Suprapubic skin (tissue), 4 donors: ENCODE data around the gene MAP2K6. TPM values are rescaled to one million over a fixed set of nuclear protein-coding genes. Genes with fewer than 3 reads are reported as not detected.

Source experiments
- DNase-seq, 2 donors: peaks; one replicate each; pipeline ENCODE4 v3.0.0-alpha.2; 2019; ENCODE audit warnings: low spot score in 2 of 2
- H3K27ac ChIP-seq: fragments of 200-600 bp; sonication (generic); one replicate; pipeline ENCODE4 v1.5.1; 2019
- H3K27me3 ChIP-seq: fragments of 200-600 bp; sonication (generic); one replicate; pipeline ENCODE4 v1.5.1; 2019
- H3K36me3 ChIP-seq: fragments of 200-600 bp; sonication (generic); one replicate; pipeline ENCODE4 v1.5.1; 2019
- H3K4me1 ChIP-seq: fragments of 200-600 bp; sonication (generic); one replicate; pipeline ENCODE4 v1.5.1; 2019
- H3K4me3 ChIP-seq: fragments of 200-600 bp; sonication (generic); one replicate; pipeline ENCODE4 v1.5.1; 2019; ENCODE audit warnings: mild to moderate bottlenecking
- H3K9me3 ChIP-seq: fragments of 200-600 bp; sonication (generic); one replicate; pipeline ENCODE4 v1.5.1; 2019
- EP300 ChIP-seq: sonication (generic); formaldehyde crosslinking; IDR thresholded peaks from one replicate; pipeline ENCODE4 v1.6.1; 2017; ENCODE audit warnings: antibody characterized with exemption
- POLR2A ChIP-seq, 2 donors: fragments of 450-650 bp; IDR thresholded peaks; one replicate each; pipeline ENCODE4 v1.6.1; 2017; ENCODE audit warnings: antibody characterized with exemption in 2 of 2, mild to moderate bottlenecking in 2 of 2, moderate library complexity in 2 of 2
- POLR2AphosphoS5 ChIP-seq, 3 donors: sonication (generic); formaldehyde crosslinking; IDR thresholded peaks; one replicate each; pipeline ENCODE4 v1.6.1; 2017; ENCODE audit warnings: antibody characterized with exemption in 3 of 3
- WGBS: methylation state at CpG from one replicate; pipeline ENCODE4 v1.1.5; 2018; 5-methylcytosine and 5-hydroxymethylcytosine counted together
- total RNA-seq, 4 donors: library from RNA; depleted of rRNA; stranded (reverse); fragments of >200 nt; gene quantifications; one replicate each; pipeline ENCODE4 v1.1.0, GENCODE V29; 2016
- TF ChIP-seq, protein P1 (sequence below), 2 donors: fragments of 200-600 bp in 1 of 2; fragments of 450-650 bp in 1 of 2; sonication (generic) in 1 of 2; IDR thresholded peaks; one replicate each; pipeline ENCODE4 v1.5.1; 2016 to 2019; ENCODE audit warnings: antibody characterized with exemption in 2 of 2, mild to moderate bottlenecking in 1 of 2, moderate library complexity in 1 of 2

MAP2K6 gene
- total RNA-seq, 4 donors from 2014 or later: 2.4 to 6.3 (median 3.9) TPM

DNA sequence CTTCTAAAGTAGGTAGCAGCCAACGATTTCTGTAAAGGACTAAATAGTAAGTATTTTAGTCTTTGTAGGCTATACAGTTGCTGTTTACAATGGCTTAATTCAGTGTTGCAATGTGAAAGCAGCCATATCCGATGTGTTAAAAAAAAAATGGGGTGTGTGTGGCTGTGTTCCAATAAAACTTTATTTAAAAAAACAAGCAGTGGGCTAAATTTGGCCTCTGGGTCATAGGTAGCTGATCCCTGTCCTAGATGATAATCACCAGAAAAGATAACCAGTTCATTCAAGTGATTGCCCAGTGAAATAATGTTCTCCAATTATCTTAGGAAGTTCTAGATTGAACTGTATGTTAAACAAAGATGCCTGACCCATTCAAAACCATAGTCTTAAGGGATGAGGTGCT, 124.3 kb downstream of the MAP2K6 start:
- peaks cover 12% of the 10 kb centered on the region for H3K36me3 ChIP-seq
- no peaks in the 10 kb centered on the region for H3K4me1 ChIP-seq
- 88% methylated on average over 2 of the region's 2 CpGs for WGBS
- H3K27me3 ChIP-seq: no peaks in the 10 kb centered on the region
- TF ChIP-seq POLR2A (IDR thresholded peaks at IDR 0.05): no peak
- TF ChIP-seq, protein P1, sequence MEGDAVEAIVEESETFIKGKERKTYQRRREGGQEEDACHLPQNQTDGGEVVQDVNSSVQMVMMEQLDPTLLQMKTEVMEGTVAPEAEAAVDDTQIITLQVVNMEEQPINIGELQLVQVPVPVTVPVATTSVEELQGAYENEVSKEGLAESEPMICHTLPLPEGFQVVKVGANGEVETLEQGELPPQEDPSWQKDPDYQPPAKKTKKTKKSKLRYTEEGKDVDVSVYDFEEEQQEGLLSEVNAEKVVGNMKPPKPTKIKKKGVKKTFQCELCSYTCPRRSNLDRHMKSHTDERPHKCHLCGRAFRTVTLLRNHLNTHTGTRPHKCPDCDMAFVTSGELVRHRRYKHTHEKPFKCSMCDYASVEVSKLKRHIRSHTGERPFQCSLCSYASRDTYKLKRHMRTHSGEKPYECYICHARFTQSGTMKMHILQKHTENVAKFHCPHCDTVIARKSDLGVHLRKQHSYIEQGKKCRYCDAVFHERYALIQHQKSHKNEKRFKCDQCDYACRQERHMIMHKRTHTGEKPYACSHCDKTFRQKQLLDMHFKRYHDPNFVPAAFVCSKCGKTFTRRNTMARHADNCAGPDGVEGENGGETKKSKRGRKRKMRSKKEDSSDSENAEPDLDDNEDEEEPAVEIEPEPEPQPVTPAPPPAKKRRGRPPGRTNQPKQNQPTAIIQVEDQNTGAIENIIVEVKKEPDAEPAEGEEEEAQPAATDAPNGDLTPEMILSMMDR (IDR thresholded peaks at IDR 0.05): no peak
- no peak for TF ChIP-seq EP300
- no peak for TF ChIP-seq POLR2AphosphoS5 (IDR thresholded peaks at IDR 0.05)
- no peaks in the 10 kb centered on the region for H3K9me3 ChIP-seq
- DNase-seq: no peak
- no peak overlapping the region for H3K27ac ChIP-seq
- H3K4me3 ChIP-seq: no peak overlapping the region

DNA sequence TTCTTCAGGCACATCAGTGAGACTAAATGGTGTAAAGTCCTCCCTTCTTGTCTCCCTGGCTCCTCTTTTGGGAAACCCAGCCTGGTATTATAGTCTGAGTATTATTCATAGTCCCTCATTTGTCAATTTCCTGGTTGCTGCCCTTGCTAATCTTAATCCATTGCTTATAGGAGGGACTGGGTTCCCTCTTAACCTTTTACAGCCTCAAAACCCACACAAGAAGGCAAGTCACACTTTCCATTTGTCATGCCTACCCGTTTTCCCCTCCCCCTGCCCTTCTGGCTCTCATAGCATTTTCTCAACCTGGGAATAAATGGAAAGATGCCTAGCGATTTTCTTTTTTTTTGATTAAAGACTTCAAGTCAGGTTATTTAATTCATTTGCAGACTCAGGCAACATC, 124.8 kb downstream of the MAP2K6 start:
- DNase-seq: no peak
- Histone ChIP-seq H3K4me1 (no peaks in the 10 kb centered on the region), H3K4me3 (no peak overlapping the region), H3K36me3 (peaks cover 9% of the 10 kb centered on the region), H3K9me3 (no peaks in the 10 kb centered on the region), H3K27ac (no peak overlapping the region), H3K27me3 (no peaks in the 10 kb centered on the region)
- TF ChIP-seq POLR2AphosphoS5 (IDR thresholded peaks at IDR 0.05): no peak
- no peak for TF ChIP-seq POLR2A (IDR thresholded peaks at IDR 0.05)
- TF ChIP-seq, protein P1 (IDR thresholded peaks at IDR 0.05): no peak
- TF ChIP-seq EP300: no peak
- WGBS: 87% methylated on average over 2 of the region's 2 CpGs

DNA sequence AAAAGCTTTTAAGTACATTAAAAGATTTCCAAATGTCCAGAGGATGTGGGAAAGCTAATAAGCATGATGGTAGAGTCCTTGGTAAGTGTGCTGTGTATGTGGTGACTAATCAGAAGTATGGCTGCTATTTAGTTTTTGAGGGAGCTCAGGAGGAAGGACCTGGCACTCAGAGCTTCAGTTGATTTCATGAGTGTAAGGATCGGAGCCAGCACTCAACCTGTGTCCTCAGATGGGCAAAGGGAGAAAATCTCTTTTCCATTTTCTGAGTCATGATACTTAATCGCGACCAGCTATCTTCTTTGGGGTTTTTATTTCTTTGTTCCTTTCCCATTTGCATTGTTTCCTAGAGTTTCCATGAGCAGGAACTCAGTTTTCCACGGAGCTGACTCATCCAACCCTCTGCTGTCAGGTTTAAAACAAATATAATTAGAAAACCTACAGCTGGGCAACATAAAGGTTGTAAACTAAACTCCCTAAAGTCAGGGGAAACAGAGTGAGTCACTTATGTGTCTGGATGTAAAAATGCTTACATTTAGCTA, 125.4 kb downstream of the MAP2K6 start:
- 89% methylated on average over 4 of the region's 4 CpGs for WGBS
- no peak for DNase-seq

DNA sequence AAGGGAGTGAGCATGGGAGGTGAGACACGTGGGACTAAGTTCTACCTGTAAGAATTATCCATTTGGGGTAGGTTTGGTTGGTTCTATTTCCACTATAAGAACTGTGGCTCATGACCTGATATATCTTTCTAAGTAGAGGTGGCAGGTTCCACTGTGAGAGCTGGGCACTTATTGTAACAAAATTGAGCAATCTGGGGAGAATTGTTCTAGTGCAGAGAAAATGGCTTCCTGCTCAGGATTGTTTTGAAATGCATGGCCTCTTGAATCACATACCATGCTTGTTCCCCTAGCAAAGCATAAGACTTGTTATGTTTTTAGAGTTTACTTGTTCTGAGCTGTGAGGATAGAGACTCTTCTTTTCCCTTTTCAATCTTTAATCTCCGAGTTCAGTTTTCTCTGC, 125.9 kb downstream of the MAP2K6 start:
- no peaks in the 10 kb centered on the region for H3K9me3 ChIP-seq
- no peak overlapping the region for H3K27ac ChIP-seq
- DNase-seq: no peak
- H3K27me3 ChIP-seq: no peaks in the 10 kb centered on the region
- no peak overlapping the region for H3K4me3 ChIP-seq
- no peaks in the 10 kb centered on the region for H3K4me1 ChIP-seq
- TF ChIP-seq, protein P1 (IDR thresholded peaks at IDR 0.05): no peak
- no peak for TF ChIP-seq EP300
- no peak for TF ChIP-seq POLR2AphosphoS5 (IDR thresholded peaks at IDR 0.05)
- no peak for TF ChIP-seq POLR2A (IDR thresholded peaks at IDR 0.05)
- peaks cover 9% of the 10 kb centered on the region for H3K36me3 ChIP-seq
- 83% methylated on average over 2 of the region's 2 CpGs for WGBS

More for the DNA sequence above, 125.4 kb downstream of the MAP2K6 start:
- TF ChIP-seq EP300: no peak
- no peak for TF ChIP-seq POLR2A (IDR thresholded peaks at IDR 0.05)
- TF ChIP-seq POLR2AphosphoS5 (IDR thresholded peaks at IDR 0.05): no peak
- TF ChIP-seq, protein P1 (IDR thresholded peaks at IDR 0.05): no peak
- peaks cover 9% of the 10 kb centered on the region for H3K36me3 ChIP-seq
- no peaks in the 10 kb centered on the region for H3K4me1 ChIP-seq
- no peak overlapping the region for H3K27ac ChIP-seq
- H3K4me3 ChIP-seq: no peak overlapping the region
- H3K27me3 ChIP-seq: no peaks in the 10 kb centered on the region
- H3K9me3 ChIP-seq: no peaks in the 10 kb centered on the region

DNA sequence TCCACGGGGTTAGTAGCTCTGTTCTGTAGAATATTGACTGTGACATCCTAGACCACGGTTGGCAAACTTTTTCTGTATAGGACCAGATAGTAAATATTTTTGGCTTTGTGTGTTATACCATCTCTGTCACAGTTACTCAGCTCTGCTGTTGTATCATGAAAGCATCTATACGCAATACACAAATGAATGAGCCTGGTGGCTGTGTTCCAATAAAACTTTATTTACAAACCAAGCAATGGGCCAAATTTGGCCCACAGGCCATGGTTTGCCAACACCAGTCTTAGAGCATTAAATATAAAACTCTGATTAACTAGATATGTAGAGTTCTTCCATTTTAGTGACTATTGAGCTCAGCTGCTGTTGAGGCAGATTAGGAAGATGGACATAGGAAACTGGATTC, 132.7 kb downstream of the MAP2K6 start:
- no peak for TF ChIP-seq POLR2A (IDR thresholded peaks at IDR 0.05)
- TF ChIP-seq, protein P1 (IDR thresholded peaks at IDR 0.05): no peak
- no peak for TF ChIP-seq EP300
- no peak for TF ChIP-seq POLR2AphosphoS5 (IDR thresholded peaks at IDR 0.05)
- H3K4me3 ChIP-seq: no peak overlapping the region
- WGBS: 96% methylated on average over 3 of the region's 3 CpGs
- H3K27me3 ChIP-seq: no peaks in the 10 kb centered on the region
- no peaks in the 10 kb centered on the region for H3K4me1 ChIP-seq
- no peaks in the 10 kb centered on the region for H3K9me3 ChIP-seq
- H3K27ac ChIP-seq: no peak overlapping the region
- no peaks in the 10 kb centered on the region for H3K36me3 ChIP-seq
- DNase-seq: no peak
